Adrenal gland (tissue), 12 donors: ENCODE results near the gene MFRP. TPM values are rescaled to one million over a fixed set of nuclear protein-coding genes. Genes with fewer than 3 reads are reported as not detected.

Experiments used
- DNase-seq, 7 donors: peaks; one replicate each; pipeline ENCODE4 v3.0.0-alpha.2; 2019 to 2020
- H3K27ac ChIP-seq, 5 donors: fragments of 200-600 bp; sonication (generic) in 4 of 5; 1 replicate in 3 of 5; 2 replicates in 2 of 5; pipeline versions ENCODE4 v1.5.1 to v1.8.0; 2016 to 2020; ENCODE audit warnings: mild to moderate bottlenecking in 1 of 5
- H3K27me3 ChIP-seq: fragments of 200-600 bp; 2 replicates; pipeline ENCODE4 v1.8.0; 2021
- H3K36me3 ChIP-seq, 2 donors: fragments of 200-600 bp; replicated peaks in 1 of 2; 1 replicate in 1 of 2; 2 replicates in 1 of 2; pipeline versions ENCODE4 v1.5.1 to v1.8.0; 2018 to 2022
- H3K4me1 ChIP-seq, 2 donors: fragments of 200-600 bp; replicated peaks in 1 of 2; 1 replicate in 1 of 2; 2 replicates in 1 of 2; pipeline versions ENCODE4 v1.5.1 to v1.8.0; 2018 to 2021
- H3K4me3 ChIP-seq, 4 donors: fragments of 200-600 bp; sonication (generic) in 3 of 4; one replicate each; pipeline ENCODE4 v1.5.1; 2016 to 2018
- H3K9me3 ChIP-seq, 3 donors: fragments of 200-600 bp; sonication (generic) in 1 of 3; replicated peaks in 1 of 3; 1 replicate in 2 of 3; 2 replicates in 1 of 3; pipeline versions ENCODE4 v1.5.1 to v1.8.0; 2016 to 2021
- POLR2A ChIP-seq, 2 donors: fragments of 450-650 bp; IDR thresholded peaks; one replicate each; pipeline ENCODE4 v1.6.1; 2017; ENCODE audit warnings: antibody characterized with exemption in 2 of 2, mild to moderate bottlenecking in 2 of 2, moderate library complexity in 1 of 2
- WGBS, 4 donors: extraction: QIAGEN DNeasy Blood & Tissue Kit in 2 of 4; methylation state at CpG; one replicate each; pipeline versions ENCODE4 v1.1.5 to v1.1.7; 2013 to 2017; 5-methylcytosine and 5-hydroxymethylcytosine counted together
- intact Hi-C, 2 donors: fragments of 100-400 bp; cut with DNase I; formaldehyde crosslinking; loops; one replicate each; pipeline versions ENCODE4 v1.14.1 to v1.15.0; 2022 to 2023
- polyA plus RNA-seq, 3 donors: library from polyadenylated mRNA; stranded (reverse); fragments of 200-250 nt in 2 of 3; fragments of 350-450 nt in 1 of 3; fragmentation: Illumina TruSeq in 1 of 3; extraction: RNeasy Lipid Tissue Mini Kit (QIAGEN cat#74804) in 1 of 3; gene quantifications; one replicate each; pipeline ENCODE4 v1.2.3, GENCODE V29; 2013 to 2014
- total RNA-seq, 9 donors: library from RNA; depleted of rRNA in 4 of 9; stranded (reverse); fragments of >200 nt in 4 of 9; fragments of 120-200 nt in 1 of 9; fragmentation: NEBNext Ultra II Directional in 1 of 9; extraction: Animal tissue kit (Norgen Biotek cat#: 25700) in 1 of 9; gene quantifications; one replicate each; pipeline versions ENCODE4 v1.1.0 to v1.2.4, GENCODE V29; 2013 to 2023
- TF ChIP-seq, protein P1 (sequence below), 6 experiments: fragments of 450-650 bp in 4 of 6; fragments of 200-600 bp in 2 of 6; sonication (generic) in 1 of 6; IDR thresholded peaks; 1 replicate in 5 of 6; 2 replicates in 1 of 6; pipeline versions ENCODE4 v1.5.1 to v1.8.0; 2016 to 2021; ENCODE audit warnings: antibody characterized with exemption in 6 of 6, mild to moderate bottlenecking in 2 of 6, moderate library complexity in 1 of 6
- donor health status: healthy with polysubstance abuse.
- donor health status: Bipolar disorder and iron deficiency.
- donor health status: DM: yes; HTN: yes; CAD: no.
- donor health status: DM: no; HTN: no; CAD: no.
- donor health status: DM: no; HTN: no; CAD: no.
- donor health status: DM: yes; HTN: yes; CAD: no.

The MFRP gene
- total and polyA plus RNA-seq, 12 donors, result under 0.01 TPM; not detected in 11

DNA sequence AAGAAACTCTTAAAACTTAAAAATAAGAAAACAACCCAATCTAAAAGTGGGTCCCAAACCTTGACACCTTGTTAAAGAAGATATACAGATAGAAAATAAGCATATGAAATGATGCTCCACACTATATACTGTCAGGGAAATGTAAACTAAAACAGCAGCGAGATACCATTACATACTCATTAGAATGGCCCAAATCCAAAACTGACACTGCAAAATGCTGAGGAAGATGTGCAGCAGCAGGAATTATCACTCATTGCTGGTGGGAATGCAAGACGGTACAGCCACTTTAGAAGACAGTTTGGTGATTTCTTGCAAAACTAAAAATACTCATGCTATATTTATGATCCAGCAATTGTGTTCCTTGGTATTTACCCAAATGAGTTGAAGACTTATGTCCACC is 17.2 kb downstream of the MFRP start:
- 66 to 74% (median 70%) methylated on average over 2 of the region's 2 CpGs for WGBS, 4 donors
- Histone ChIP-seq H3K4me1 (no peaks in the 10 kb centered on the region), H3K9me3 (no peaks in the 10 kb centered on the region), H3K4me3 (no peak overlapping the region), H3K36me3 (no peaks in the 10 kb centered on the region), H3K27ac (no peak overlapping the region), H3K27me3 (no peaks in the 10 kb centered on the region)
- no peak for TF ChIP-seq POLR2A (IDR thresholded peaks at IDR 0.05)
- TF ChIP-seq, protein P1, sequence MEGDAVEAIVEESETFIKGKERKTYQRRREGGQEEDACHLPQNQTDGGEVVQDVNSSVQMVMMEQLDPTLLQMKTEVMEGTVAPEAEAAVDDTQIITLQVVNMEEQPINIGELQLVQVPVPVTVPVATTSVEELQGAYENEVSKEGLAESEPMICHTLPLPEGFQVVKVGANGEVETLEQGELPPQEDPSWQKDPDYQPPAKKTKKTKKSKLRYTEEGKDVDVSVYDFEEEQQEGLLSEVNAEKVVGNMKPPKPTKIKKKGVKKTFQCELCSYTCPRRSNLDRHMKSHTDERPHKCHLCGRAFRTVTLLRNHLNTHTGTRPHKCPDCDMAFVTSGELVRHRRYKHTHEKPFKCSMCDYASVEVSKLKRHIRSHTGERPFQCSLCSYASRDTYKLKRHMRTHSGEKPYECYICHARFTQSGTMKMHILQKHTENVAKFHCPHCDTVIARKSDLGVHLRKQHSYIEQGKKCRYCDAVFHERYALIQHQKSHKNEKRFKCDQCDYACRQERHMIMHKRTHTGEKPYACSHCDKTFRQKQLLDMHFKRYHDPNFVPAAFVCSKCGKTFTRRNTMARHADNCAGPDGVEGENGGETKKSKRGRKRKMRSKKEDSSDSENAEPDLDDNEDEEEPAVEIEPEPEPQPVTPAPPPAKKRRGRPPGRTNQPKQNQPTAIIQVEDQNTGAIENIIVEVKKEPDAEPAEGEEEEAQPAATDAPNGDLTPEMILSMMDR (IDR thresholded peaks at IDR 0.05), result no peak
- DNase-seq, result no peak
- intact Hi-C loops, result no loop called here

DNA sequence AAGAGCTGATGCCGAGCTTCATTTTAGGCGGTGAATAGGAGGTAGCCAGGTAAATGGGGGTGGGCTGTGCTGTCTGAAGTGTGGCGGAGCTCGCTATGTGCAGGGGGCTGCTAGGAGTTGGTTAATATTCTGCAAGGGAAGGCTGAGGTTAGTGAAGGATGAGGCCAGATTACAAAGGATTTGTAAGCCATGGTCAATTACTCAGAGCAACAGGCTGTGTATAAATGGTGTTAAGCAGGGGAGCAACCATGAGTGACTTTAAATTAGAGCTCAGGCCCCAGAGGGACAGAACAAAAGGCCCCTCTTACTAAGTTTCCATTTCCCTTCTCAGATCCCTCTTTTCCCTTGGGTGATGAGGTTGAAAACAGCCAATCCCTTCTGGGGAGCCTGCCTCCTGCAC is 22.3 kb downstream of the MFRP start:
- H3K27ac ChIP-seq, result no peak overlapping the region
- intact Hi-C loops, result loop anchor here in 1 of 2 donors (5.0 kb wide), 1 partner anchor 122 kb away; no protein-coding TSS in a partner anchor

DNA sequence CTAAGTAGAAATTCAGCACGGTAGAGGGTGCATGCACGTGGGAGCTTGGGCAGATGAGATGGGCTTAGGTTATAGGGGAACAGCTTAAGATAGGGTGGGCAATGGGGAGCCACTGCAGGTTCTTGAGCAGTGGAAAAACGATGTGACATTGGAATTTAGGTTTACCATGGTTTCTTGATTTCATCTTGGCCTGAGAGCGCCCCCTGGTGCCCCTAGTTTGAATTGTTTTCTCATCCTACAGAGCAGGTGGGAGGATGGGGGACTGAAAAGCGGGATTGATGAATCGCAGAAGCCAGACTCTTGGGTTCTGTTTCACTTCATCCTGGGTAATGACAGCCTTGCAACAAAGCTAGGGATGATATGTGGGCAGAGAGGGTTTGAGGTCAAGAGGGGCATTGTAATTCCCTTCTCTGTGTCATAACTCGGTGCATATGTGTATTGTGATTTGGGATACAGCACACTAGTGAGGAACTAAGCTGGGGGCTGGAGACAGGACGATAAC is 22.9 kb downstream of the MFRP start:
- Histone ChIP-seq H3K9me3 (no peaks in the 10 kb centered on the region), H3K4me1 (peaks cover 9 to 19% of the 10 kb centered on the region in 2 donors), H3K36me3 (no peaks in the 10 kb centered on the region), H3K27me3 (no peaks in the 10 kb centered on the region), H3K4me3 (no peak overlapping the region), H3K27ac (no peak overlapping the region)
- 8 to 13% (median 10%) methylated on average over 8 of the region's 8 CpGs for WGBS, 4 donors
- TF ChIP-seq, protein P1 (IDR thresholded peaks at IDR 0.05), result peak; percentile 70 to 81 (median 78)
- no peak for TF ChIP-seq POLR2A (IDR thresholded peaks at IDR 0.05)
- intact Hi-C loops, result loop anchor here in 1 of 2 donors (5.0 kb wide), 1 partner anchor 121 kb away; no protein-coding TSS in a partner anchor
- peak; percentile 57 to 93 (median 84) for DNase-seq

More for the DNA sequence above, 22.3 kb downstream of the MFRP start:
- DNase-seq, result no peak
- Histone ChIP-seq H3K27me3 (no peaks in the 10 kb centered on the region), H3K4me3 (no peak overlapping the region), H3K36me3 (no peaks in the 10 kb centered on the region), H3K4me1 (peaks cover 9 to 17% of the 10 kb centered on the region in 2 donors), H3K9me3 (no peaks in the 10 kb centered on the region)
- TF ChIP-seq POLR2A (IDR thresholded peaks at IDR 0.05), result no peak
- TF ChIP-seq, protein P1 (IDR thresholded peaks at IDR 0.05), result no peak
- WGBS, 4 donors, result 59 to 75% (median 66%) methylated on average over 4 of the region's 4 CpGs

DNA sequence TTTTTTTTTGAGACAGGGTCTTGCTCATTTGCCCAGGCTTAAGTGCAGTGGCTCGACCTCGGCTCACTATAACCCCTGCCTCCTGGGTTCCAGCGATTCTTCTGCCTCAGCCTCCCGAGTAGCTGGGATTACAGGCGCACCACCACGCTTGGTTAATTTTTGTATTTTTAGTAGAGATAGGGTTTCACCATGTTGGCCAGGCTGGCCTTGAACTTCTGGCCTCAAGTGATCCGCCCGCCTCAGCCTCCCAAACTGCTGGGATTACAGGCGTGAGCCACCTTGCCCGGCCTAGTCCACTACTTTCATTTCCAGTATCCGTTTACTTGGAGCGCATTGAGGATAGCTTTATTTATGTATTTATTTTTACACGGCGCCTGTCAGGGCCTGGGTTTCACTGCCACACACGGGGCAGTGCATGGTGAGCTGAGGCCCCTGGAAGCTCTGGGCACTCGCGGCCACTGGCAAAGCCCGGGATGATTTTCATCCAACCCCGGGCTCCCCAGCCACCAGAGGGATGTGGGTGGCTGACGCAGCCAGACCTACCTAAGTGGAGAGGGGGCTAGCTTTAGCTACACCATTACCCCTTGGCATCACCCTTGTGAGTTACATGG is 23.5 kb downstream of the MFRP start:
- Histone ChIP-seq H3K4me1 (peaks cover 9 to 22% of the 10 kb centered on the region in 2 donors), H3K9me3 (no peaks in the 10 kb centered on the region), H3K4me3 (no peak overlapping the region), H3K36me3 (no peaks in the 10 kb centered on the region), H3K27ac (no peak overlapping the region), H3K27me3 (no peaks in the 10 kb centered on the region)
- 82 to 84% (median 83%) methylated on average over 19 to 20 of the region's 20 CpGs for WGBS, 4 donors
- intact Hi-C loops, result loop anchor here in 1 of 2 donors (5.0 kb wide), 1 partner anchor 121 kb away; no protein-coding TSS in a partner anchor
- TF ChIP-seq, protein P1 (IDR thresholded peaks at IDR 0.05), result no peak
- TF ChIP-seq POLR2A (IDR thresholded peaks at IDR 0.05), result no peak
- no peak for DNase-seq
